NCI-H748 treated with DMSO at 0.1 percent for 48 hours (cell line): ENCODE data around the gene SEPTIN5.
A peak's percentile ranks its signal among the peaks of the same experiment; 100 is the strongest.

Source experiments
- DNase-seq: peaks from one replicate; lab custom pipeline; 2025; lab: John Stamatoyannopoulos, UW

Gene SEPTIN5

DNA sequence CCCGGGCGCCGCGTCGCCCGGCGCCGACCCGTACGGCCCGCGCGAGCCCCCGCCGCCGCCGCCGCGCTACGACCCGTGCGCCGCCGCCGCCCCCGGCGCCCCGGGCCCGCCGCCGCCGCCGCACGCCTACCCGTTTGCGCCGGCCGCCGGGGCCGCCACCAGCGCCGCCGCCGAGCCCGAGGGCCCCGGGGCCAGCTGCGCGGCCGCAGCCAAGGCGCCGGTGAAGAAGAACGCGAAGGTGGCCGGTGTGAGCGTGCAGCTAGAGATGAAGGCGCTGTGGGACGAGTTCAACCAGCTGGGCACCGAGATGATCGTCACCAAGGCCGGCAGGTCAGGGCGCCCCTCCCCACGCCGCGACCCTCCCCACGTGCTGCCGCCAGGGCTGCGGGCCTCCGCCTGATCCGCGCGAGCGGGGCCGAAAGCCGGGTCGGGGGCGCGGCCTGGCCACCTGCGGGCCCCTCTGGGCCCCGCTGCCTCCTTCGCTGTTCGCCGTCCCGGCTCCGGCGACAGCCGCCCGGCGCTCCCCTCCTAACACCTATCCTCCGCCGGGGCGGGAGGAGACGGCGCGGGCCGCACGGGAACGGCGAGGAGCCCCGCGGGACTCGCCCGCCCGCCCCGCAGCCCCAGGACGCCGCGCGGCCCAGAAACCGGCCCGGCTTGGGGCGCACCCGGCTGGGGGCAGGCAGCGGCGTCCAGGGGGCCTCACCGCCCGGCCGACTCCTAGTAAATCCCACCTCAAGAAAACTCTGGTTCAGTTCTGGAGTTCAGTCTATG lies 46.8 kb downstream of the SEPTIN5 start:
- no peak for DNase-seq

DNA sequence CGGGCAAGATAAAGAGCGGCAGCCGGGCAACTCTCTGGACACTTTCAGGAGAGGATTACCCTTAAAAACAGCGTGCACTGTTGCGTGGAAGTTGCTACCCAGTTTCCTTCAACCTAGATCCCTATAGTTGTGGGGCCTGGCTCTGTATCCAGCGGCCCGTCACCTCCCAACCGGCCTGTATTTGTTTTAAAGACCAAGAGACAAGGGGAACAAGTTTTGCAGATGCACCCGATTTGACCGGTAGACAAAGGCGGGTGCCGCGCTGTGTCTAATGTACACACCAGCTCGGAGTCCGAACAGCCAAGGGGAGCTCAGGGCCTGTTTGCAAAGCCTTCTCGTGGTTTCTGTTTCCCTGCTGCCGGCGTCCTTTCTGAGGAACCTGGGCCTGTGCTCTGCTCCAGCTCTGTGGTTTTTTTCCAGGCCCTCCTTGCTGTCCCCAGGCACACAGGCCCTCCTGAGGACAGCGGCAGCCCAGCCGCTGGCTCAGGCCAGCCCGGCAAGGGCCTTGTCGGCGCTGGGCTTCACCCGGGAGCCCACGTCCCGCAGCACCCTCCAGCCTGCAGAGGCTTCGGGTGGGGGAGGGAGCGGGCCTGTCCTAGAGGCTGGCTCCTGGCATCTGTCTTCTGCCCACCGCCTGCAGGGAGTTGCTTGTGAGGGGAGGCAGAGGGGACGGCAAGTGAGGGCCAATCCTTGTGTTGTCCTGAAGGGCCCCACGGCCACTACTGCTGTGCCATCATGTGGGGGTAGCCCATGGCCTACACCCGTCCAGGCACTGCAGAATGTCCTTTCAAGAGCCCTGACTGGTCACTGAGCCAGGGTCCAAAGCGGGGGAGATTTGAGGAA lies 47.6 kb downstream of the SEPTIN5 start:
- no peak for DNase-seq

DNA sequence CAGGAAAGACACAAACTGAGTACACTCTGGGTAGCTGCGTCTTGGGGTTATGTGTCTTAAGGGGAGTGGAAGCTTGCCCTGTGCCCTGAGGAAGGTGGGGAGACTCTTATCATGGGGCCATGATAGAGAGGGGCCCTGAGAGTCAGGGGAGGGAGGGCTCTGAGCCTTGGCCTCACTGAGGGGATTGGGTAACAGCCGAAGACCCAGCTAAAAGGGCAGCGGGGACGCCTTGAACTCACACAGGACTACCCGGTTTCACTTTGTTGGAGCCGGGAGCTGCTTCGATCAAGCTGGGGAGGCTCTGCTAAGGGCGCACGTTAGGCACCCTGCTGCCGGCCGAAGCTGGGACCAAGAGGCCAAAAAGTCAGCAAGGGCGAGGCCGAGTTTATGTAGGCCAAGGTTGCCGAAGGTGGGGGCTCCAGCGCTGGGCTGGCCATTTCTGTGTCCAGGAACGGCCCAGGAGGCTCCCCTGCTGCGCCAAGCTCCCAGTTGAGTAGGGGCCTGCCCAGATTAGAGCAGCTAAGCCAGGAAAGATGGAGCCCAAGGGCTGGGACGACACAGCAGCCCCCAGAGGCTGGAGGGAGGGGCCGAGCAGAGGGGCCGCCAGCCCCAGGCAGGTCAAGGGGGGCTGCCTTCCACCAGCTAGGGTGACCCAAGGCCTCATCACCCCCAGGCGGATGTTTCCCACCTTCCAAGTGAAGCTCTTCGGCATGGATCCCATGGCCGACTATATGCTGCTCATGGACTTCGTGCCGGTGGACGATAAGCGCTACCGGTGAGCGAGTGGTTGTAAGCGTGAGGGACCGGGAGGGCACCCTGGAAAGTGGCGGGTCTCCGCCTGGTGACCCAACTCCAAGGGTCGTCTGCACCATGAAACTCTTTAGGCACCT lies 48.5 kb downstream of the SEPTIN5 start:
- no peak for DNase-seq

GRCh38 chr22:19763458-19764298 lies 49.4 kb downstream of the SEPTIN5 start:
- no peak for DNase-seq

DNA sequence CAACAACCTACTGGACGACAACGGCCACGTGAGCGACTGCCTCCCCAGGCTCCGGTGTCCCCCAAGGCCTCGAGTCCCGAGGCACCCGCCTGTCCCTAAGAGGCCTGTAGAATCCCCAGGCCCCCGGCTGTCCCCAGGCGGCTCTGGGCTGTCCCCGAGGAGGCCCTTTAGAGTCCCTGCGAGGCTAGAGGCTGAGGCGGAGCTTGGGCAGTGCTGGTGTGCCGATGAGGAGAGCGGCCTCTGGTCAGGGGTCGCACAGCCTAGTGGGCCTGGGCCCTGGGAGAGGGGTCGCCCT lies 49.9 kb downstream of the SEPTIN5 start:
- DNase-seq = no peak

GRCh38 chr22:19764636-19765476 lies 50.6 kb downstream of the SEPTIN5 start:
- no peak for DNase-seq

GRCh38 chr22:19765477-19766239 lies 51.4 kb downstream of the SEPTIN5 start:
- no peak for DNase-seq

- DNase-seq = no peak
Measured at GRCh38 chr22:19766240-19766510, 51.9 kb downstream of the SEPTIN5 start.

GRCh38 chr22:19766511-19767426 lies 52.5 kb downstream of the SEPTIN5 start:
- DNase-seq = peak; percentile 16

- DNase-seq = no peak
Measured at GRCh38 chr22:19767427-19768341, 53.4 kb downstream of the SEPTIN5 start.

DNA sequence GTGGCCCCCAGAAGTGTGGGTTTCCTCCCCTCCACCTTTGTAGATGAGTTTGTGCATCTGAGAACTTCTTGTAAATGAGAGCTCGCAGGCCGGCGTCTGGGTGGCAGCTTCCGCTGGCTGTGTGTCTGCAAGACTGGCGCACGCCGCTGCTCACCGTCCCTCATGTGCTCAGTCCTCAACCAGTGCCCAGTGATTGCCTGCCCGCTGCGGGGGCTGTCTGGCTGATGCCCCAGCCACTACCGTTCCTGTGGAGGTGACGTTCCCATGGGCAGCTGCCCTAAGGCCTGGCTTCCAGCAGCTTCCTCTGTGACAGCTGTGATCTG lies 55.1 kb downstream of the SEPTIN5 start:
- no peak for DNase-seq

GRCh38 chr22:19770349-19771220 lies 56.3 kb downstream of the SEPTIN5 start:
- no peak for DNase-seq

- DNase-seq = no peak
Measured at GRCh38 chr22:19772422-19772672, 58.0 kb downstream of the SEPTIN5 start.
